Measurements from ENCODE around the gene RHOV. TPM values are rescaled to one million over a fixed set of nuclear protein-coding genes. Genes with fewer than 3 reads are reported as not detected.

RHOV gene
- polyA plus RNA-seq, 2 of the 4 experiments (the other 2 are of a cell fraction): 7.6 to 13.0 TPM

DNA sequence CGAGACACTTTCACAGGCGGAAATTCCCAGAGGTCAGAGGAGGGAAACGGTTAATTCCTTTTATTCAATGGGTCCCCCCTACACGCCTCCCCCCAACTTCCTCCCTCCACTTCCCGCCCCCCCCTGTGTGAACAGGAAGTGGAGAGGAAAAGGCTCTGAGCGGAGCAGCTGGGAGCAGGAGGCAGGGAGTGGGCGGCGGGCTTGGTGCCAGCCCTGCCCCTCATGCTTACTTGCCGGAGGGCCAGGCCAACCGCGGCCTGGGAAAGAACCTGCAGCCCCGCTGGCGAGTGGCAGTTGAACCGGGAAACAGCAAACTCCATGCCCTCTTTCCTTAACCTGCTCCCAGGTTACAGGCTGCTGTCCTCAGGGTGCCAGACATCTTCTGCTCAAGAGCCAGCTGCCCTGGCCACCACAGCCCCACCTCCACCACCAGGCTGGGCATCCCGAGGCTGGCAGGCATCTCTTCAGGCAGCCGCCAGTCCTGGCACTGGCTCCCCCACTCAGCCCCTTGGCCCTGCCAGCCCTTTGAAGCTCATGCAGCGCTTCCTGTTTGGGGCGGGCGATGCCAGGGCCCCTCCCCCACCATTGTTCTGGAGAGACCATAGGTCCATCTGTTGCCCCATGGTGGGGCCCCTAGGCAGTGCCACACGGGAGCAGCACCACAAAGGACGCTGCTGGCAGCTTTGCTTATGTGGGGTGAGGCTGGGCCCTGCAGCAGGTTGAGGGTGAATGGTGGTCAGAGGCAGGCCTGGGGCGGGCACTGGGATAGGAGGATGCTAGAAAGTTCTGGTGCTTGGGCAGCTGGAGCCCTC is 33.2 kb upstream of the RHOV start:
- ChIA-PET CTCF (interaction anchor here (0.7 to 13.7 kb wide), 15 partner anchors 9 to 279 kb away, joined by 3 to 254 read pairs (median 8); partner anchors contain the start of genes DLL4 and VPS18), POLR2A (no interaction called here)
- Histone ChIP-seq H3K4me1 (peaks cover 29% of the 10 kb centered on the region), H3K27ac (peak overlapping the region; percentile 65 to 83), H3K4me3 (peak overlapping the region; percentile 41), H3K4me2 (peak overlapping the region; percentile 99), H3K9me3 (no peaks in the 10 kb centered on the region)
- FAIRE-seq (no peak), ATAC-seq (no peak), DNase-seq (ENCODE audit: low read depth in 1 of 2, low spot score in 1 of 2) (no peak)
- 66% methylated on average over 12 of the region's 22 CpGs for WGBS (ENCODE audit: missing lambda C conversion rate)
- TF ChIP-seq HOXA7 (CRISPR knock-in tag; IDR thresholded peaks at IDR 0.05) (no peak), RARB (CRISPR knock-in tag; IDR thresholded peaks at IDR 0.05) (no peak), FOXS1 (CRISPR knock-in tag; IDR thresholded peaks at IDR 0.05) (no peak), ZNF302 (CRISPR knock-in tag; IDR thresholded peaks at IDR 0.05) (no peak), MAZ (IDR thresholded peaks at IDR 0.05; ENCODE audit: borderline replicate concordance, low read depth, low read length) (no peak), HOXB5 (CRISPR knock-in tag; IDR thresholded peaks at IDR 0.05) (no peak), SREBF2 (IDR thresholded peaks at IDR 0.05) (no peak), RCOR1 (IDR thresholded peaks at IDR 0.05; ENCODE audit: low read depth, low read length) (no peak), MYC (IDR thresholded peaks at IDR 0.05; ENCODE audit: borderline replicate concordance, low read length) (no peak)

DNA sequence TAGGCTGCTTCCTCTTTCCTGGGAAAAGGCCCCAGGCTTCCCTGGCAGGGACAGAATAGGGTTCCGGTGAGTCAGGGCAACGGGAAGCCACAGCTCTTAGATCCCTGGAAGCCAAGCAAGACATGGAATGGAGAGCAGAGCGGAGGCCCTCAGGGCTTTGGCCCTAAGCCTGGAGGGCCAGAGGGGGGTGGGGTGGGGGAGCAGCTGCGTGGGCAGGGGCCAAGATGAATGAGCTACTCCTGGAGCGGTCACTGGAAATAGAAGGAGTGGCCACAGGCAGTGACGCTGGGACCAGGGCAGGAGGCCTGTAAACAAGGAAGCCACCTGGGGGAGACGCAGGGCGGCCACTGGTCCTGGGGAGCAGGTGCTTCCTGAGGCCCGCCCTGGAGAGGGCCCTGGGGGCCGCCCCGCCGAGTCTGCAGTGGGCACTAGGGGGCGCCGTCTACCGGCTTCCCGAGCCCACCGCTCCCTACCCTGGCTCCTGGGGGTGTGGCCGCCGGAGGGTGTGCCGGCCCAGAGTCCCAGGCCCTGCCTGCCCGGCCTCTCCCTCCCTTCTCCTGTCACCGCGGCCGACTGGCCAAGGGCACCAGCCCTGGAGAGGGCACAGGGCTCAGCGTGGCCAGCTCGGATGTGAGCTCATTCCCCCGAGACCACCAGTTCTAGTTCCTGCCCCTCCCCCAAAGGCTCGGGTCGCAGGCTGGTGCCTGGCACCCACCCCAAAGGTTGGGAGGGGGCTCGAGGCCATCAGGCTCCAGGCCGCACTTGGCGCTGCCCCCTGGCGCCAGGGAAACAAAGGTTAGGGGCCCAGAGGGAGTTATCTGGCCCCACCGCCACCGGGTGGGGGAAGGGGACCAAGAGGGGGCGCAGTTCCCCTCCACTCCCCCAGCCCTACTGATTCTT is 32.3 kb upstream of the RHOV start:
- H3K4me3 ChIP-seq: peak overlapping the region; percentile 41
- 23% methylated on average over 8 of the region's 36 CpGs for WGBS (ENCODE audit: missing lambda C conversion rate)
- H3K9me3 ChIP-seq: no peaks in the 10 kb centered on the region
- H3K4me2 ChIP-seq: peak overlapping the region; percentile 99
- no peak for FAIRE-seq
- DNase-seq (ENCODE audit: low read depth in 1 of 2, low spot score in 1 of 2): peak in 1 of 2 experiments; percentile 64
- ATAC-seq: peak; percentile 68 to 90
- H3K27ac ChIP-seq: peak overlapping the region; percentile 65 to 83
- ChIA-PET POLR2A (interaction anchor here (0.6 to 1.1 kb wide), 2 partner anchors 23 kb away, joined by 3 read pairs; partner anchors contain the start of gene DLL4), CTCF (interaction anchor here (0.6 to 13.7 kb wide), 31 partner anchors 9 to 440 kb away, joined by 3 to 254 read pairs (median 5); partner anchors contain the start of genes DLL4, RHOV and VPS18)
- TF ChIP-seq RCOR1 (IDR thresholded peaks at IDR 0.05; ENCODE audit: low read depth, low read length) (no peak), ESRRA (IDR thresholded peaks at IDR 0.05; ENCODE audit: borderline replicate concordance, low read length) (no peak), KDM1A (IDR thresholded peaks at IDR 0.05; ENCODE audit: low read depth) (no peak), SMC3 (IDR thresholded peaks at IDR 0.05) (peak; percentile 44; the same call in 2 of the 3 replicates), MAFK (IDR thresholded peaks at IDR 0.05; ENCODE audit: partially characterized antibody) (no peak), RAD21 (conservative IDR thresholded peaks at IDR 0.05 in 1 of 2, IDR thresholded peaks at IDR 0.05 in 1 of 2) (peak; percentile 52 to 65), RNF2 (IDR thresholded peaks at IDR 0.05; ENCODE audit: borderline replicate concordance, low read depth) (no peak), NR3C1 (IDR thresholded peaks at IDR 0.05) (no peak), PHF8 (IDR thresholded peaks at IDR 0.05; ENCODE audit: borderline replicate concordance, low read depth) (no peak)
- TF ChIP-seq, protein P1, sequence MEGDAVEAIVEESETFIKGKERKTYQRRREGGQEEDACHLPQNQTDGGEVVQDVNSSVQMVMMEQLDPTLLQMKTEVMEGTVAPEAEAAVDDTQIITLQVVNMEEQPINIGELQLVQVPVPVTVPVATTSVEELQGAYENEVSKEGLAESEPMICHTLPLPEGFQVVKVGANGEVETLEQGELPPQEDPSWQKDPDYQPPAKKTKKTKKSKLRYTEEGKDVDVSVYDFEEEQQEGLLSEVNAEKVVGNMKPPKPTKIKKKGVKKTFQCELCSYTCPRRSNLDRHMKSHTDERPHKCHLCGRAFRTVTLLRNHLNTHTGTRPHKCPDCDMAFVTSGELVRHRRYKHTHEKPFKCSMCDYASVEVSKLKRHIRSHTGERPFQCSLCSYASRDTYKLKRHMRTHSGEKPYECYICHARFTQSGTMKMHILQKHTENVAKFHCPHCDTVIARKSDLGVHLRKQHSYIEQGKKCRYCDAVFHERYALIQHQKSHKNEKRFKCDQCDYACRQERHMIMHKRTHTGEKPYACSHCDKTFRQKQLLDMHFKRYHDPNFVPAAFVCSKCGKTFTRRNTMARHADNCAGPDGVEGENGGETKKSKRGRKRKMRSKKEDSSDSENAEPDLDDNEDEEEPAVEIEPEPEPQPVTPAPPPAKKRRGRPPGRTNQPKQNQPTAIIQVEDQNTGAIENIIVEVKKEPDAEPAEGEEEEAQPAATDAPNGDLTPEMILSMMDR (IDR thresholded peaks at IDR 0.05): peak; percentile 61
- TF ChIP-seq, protein P2, sequence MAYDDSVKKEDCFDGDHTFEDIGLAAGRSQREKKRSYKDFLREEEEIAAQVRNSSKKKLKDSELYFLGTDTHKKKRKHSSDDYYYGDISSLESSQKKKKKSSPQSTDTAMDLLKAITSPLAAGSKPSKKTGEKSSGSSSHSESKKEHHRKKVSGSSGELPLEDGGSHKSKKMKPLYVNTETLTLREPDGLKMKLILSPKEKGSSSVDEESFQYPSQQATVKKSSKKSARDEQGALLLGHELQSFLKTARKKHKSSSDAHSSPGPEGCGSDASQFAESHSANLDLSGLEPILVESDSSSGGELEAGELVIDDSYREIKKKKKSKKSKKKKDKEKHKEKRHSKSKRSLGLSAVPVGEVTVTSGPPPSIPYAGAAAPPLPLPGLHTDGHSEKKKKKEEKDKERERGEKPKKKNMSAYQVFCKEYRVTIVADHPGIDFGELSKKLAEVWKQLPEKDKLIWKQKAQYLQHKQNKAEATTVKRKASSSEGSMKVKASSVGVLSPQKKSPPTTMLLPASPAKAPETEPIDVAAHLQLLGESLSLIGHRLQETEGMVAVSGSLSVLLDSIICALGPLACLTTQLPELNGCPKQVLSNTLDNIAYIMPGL (CRISPR knock-in tag; IDR thresholded peaks at IDR 0.05; ENCODE audit: borderline replicate concordance): no peak
- TF ChIP-seq, protein P3, sequence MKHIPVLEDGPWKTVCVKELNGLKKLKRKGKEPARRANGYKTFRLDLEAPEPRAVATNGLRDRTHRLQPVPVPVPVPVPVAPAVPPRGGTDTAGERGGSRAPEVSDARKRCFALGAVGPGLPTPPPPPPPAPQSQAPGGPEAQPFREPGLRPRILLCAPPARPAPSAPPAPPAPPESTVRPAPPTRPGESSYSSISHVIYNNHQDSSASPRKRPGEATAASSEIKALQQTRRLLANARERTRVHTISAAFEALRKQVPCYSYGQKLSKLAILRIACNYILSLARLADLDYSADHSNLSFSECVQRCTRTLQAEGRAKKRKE (CRISPR knock-in tag; IDR thresholded peaks at IDR 0.05; ENCODE audit: low read depth): no peak
- TF ChIP-seq, protein P4, sequence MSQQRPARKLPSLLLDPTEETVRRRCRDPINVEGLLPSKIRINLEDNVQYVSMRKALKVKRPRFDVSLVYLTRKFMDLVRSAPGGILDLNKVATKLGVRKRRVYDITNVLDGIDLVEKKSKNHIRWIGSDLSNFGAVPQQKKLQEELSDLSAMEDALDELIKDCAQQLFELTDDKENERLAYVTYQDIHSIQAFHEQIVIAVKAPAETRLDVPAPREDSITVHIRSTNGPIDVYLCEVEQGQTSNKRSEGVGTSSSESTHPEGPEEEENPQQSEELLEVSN (IDR thresholded peaks at IDR 0.05; ENCODE audit: borderline replicate concordance, low read depth): no peak
- peaks cover 29% of the 10 kb centered on the region for H3K4me1 ChIP-seq

All from A549 (cell line).